PC-3 (cell line): Measurements from ENCODE around the gene NUAK2.

Source experiments
- EZH2 ChIP-seq: fragments of 300-600 bp; sonication (generic); IDR thresholded peaks from one replicate; pipeline ENCODE4 v1.6.1; 2017; ENCODE audit warnings: antibody characterized with exemption, mild to moderate bottlenecking, low read length; ENCODE audit not compliant: unreplicated experiment
- TF ChIP-seq, protein P1 (sequence below): fragments of 300-600 bp; sonication (generic); conservative IDR thresholded peaks from 2 replicates; pipeline ENCODE4 v1.5.1; 2017; ENCODE audit warnings: antibody characterized with exemption, low read depth, mild to moderate bottlenecking, low read length

DNA sequence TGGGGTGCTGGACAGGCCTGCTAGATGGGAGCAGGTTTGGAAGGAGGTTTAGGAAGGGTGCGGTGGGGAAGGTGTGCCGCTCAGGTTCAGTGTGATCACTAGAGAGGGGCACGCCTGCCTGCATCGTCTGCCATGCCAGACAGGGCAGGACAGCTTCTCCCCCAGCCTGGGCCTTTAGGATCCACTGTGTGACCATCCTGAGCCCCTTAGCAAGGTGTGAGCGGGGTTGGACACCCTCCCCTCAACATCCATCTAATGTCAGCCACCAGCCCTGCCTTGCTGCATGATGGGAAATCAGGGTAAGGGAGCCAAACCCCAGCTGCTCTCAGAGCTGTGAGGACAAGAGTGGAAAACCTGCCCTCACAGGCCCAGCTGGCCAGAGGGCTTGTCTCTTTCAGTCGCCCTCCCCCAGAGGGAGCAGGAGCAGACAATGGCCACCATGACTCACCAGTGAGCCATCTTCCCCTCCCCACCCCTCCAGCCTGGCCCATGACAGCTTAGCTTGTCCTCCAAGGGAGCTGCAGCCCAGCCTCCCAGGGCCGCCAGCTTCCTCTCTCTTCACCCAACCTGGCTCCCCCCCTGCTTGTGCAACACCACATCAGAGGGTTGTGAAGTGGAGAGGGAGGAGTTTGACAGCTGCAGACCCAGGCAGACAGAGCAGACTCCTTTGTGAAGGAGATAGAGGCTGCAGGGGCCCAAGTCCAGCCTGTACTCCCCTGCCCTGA, 37.0 kb downstream of the NUAK2 start:
- TF ChIP-seq, protein P1, sequence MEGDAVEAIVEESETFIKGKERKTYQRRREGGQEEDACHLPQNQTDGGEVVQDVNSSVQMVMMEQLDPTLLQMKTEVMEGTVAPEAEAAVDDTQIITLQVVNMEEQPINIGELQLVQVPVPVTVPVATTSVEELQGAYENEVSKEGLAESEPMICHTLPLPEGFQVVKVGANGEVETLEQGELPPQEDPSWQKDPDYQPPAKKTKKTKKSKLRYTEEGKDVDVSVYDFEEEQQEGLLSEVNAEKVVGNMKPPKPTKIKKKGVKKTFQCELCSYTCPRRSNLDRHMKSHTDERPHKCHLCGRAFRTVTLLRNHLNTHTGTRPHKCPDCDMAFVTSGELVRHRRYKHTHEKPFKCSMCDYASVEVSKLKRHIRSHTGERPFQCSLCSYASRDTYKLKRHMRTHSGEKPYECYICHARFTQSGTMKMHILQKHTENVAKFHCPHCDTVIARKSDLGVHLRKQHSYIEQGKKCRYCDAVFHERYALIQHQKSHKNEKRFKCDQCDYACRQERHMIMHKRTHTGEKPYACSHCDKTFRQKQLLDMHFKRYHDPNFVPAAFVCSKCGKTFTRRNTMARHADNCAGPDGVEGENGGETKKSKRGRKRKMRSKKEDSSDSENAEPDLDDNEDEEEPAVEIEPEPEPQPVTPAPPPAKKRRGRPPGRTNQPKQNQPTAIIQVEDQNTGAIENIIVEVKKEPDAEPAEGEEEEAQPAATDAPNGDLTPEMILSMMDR, result no peak
- no peak for TF ChIP-seq EZH2
